Prostate gland (tissue), 2 donors: Measurements from ENCODE around the gene HMOX2. TPM values are rescaled to one million over a fixed set of nuclear protein-coding genes. Genes with fewer than 3 reads are reported as not detected.

Experiments
- DNase-seq: peaks from one replicate; pipeline ENCODE4 v3.0.0-alpha.2; 2019; ENCODE audit warnings: low spot score
- H3K27ac ChIP-seq, 2 donors: fragments of 200-600 bp; sonication (generic); 2 replicates each; pipeline ENCODE4 v1.5.1; 2017 to 2019
- H3K27me3 ChIP-seq: fragments of 200-600 bp; sonication (generic); replicated peaks from 2 replicates; pipeline ENCODE4 v1.5.1; 2019; ENCODE audit not compliant: insufficient read depth
- H3K36me3 ChIP-seq, 2 donors: fragments of 200-600 bp; sonication (generic); 1 replicate in 1 of 2; 2 replicates in 1 of 2; pipeline versions ENCODE4 v1.5.1 to v1.8.1; 2017 to 2019
- H3K4me1 ChIP-seq: fragments of 200-600 bp; sonication (generic); replicated peaks from 2 replicates; pipeline ENCODE4 v1.5.1; 2019
- H3K4me3 ChIP-seq, 2 donors: fragments of 200-600 bp; sonication (generic); 2 replicates each; pipeline ENCODE4 v1.5.1; 2017 to 2019
- H3K9me3 ChIP-seq: fragments of 200-600 bp; sonication (generic); 2 replicates; pipeline ENCODE4 v1.5.1; 2017
- POLR2A ChIP-seq: fragments of 450-650 bp; IDR thresholded peaks from one replicate; pipeline ENCODE4 v1.6.1; 2016; ENCODE audit warnings: antibody characterized with exemption, mild to moderate bottlenecking
- POLR2AphosphoS5 ChIP-seq: sonication (generic); formaldehyde crosslinking; IDR thresholded peaks from one replicate; pipeline ENCODE4 v1.6.1; 2017; ENCODE audit warnings: antibody characterized with exemption
- WGBS: methylation state at CpG from one replicate; pipeline ENCODE4 v1.1.5; 2018; 5-methylcytosine and 5-hydroxymethylcytosine counted together
- intact Hi-C: fragments of 100-400 bp; cut with DNase I; formaldehyde crosslinking; loops from one replicate; pipeline ENCODE4 v1.14.2; 2022
- total RNA-seq, 2 donors: library from RNA; depleted of rRNA; stranded (reverse); fragments of >200 nt; gene quantifications; one replicate each; pipeline ENCODE4 v1.1.0, GENCODE V29; 2016
- TF ChIP-seq, protein P1 (sequence below), 4 experiments: fragments of 200-600 bp in 2 of 4; fragments of 450-650 bp in 2 of 4; sonication (generic) in 2 of 4; IDR thresholded peaks; 1 replicate in 3 of 4; 2 replicates in 1 of 4; pipeline ENCODE4 v1.5.1; 2016 to 2019; ENCODE audit warnings: antibody characterized with exemption in 4 of 4, mild to moderate bottlenecking in 2 of 4, moderate library complexity in 2 of 4

The HMOX2 gene
- total RNA-seq, 2 donors from 2014 or later, result 39.9 to 70.8 TPM

DNA sequence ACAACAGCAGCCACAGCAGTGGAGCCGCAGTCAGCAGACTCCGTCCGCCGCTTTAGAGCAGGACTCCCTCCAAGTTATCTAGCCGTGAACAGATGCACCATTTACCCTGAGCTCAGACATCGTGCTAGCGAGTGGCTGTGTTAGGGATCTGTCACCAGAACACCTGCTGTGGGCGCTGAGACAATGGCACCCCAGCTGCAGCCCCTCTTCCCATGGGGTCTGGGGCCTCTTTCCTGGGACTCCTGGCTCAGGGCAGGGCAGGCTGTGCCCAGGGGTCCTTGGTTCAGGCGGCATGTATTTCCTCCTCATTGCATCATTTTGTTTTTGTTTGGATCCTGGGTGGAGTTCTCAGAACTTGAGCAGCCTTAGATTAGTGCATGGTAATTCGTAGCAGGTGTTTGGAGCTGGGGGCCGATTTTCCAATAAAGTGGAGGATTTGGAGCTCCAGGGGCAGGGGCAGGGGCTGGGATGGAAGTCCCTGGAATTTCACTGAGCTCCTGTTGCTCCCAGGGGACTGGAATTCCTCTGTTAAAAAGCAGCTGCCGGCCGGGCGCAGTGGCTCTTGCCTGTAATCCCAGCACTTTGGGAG lies 25.2 kb upstream of the HMOX2 start:
- no peak for DNase-seq
- Histone ChIP-seq H3K27me3 (no peaks in the 10 kb centered on the region), H3K9me3 (no peaks in the 10 kb centered on the region), H3K4me1 (no peaks in the 10 kb centered on the region), H3K27ac (no peak overlapping the region), H3K4me3 (no peak overlapping the region), H3K36me3 (peaks cover 11 to 46% of the 10 kb centered on the region in 2 donors)
- WGBS, result 90% methylated on average over 14 of the region's 14 CpGs
- TF ChIP-seq POLR2A, result no peak
- TF ChIP-seq POLR2AphosphoS5, result no peak
- TF ChIP-seq, protein P1, sequence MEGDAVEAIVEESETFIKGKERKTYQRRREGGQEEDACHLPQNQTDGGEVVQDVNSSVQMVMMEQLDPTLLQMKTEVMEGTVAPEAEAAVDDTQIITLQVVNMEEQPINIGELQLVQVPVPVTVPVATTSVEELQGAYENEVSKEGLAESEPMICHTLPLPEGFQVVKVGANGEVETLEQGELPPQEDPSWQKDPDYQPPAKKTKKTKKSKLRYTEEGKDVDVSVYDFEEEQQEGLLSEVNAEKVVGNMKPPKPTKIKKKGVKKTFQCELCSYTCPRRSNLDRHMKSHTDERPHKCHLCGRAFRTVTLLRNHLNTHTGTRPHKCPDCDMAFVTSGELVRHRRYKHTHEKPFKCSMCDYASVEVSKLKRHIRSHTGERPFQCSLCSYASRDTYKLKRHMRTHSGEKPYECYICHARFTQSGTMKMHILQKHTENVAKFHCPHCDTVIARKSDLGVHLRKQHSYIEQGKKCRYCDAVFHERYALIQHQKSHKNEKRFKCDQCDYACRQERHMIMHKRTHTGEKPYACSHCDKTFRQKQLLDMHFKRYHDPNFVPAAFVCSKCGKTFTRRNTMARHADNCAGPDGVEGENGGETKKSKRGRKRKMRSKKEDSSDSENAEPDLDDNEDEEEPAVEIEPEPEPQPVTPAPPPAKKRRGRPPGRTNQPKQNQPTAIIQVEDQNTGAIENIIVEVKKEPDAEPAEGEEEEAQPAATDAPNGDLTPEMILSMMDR (IDR thresholded peaks at IDR 0.05), result no peak
- intact Hi-C loops, result no loop called here

DNA sequence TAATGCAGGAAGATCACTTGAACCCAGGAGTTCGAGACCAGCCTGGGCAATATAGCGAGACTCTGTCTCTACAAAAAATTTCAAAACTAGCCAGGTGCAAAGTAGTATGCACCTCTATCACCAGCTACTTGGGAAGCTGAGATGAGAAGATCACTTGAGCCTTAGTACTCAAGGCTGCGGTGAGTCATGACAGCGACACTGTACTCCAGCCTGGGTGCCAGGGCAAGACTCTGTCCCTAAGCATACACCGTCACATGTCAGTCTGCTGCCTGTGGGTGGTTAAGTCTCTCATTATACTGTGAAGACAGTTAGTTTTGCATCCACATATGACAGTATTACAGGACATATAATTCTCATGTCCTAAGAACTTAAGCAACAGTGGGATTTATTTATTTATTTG lies 23.5 kb upstream of the HMOX2 start:
- intact Hi-C loops, result no loop called here
- Histone ChIP-seq H3K4me1 (no peaks in the 10 kb centered on the region), H3K36me3 (peaks cover 6 to 47% of the 10 kb centered on the region in 2 donors), H3K27ac (no peak overlapping the region), H3K9me3 (no peaks in the 10 kb centered on the region), H3K4me3 (no peak overlapping the region), H3K27me3 (no peaks in the 10 kb centered on the region)
- DNase-seq, result no peak
- TF ChIP-seq POLR2AphosphoS5 (no peak), POLR2A (no peak)
- TF ChIP-seq, protein P1 (IDR thresholded peaks at IDR 0.05), result no peak
- WGBS, result 99% methylated on average over 5 of the region's 5 CpGs

DNA sequence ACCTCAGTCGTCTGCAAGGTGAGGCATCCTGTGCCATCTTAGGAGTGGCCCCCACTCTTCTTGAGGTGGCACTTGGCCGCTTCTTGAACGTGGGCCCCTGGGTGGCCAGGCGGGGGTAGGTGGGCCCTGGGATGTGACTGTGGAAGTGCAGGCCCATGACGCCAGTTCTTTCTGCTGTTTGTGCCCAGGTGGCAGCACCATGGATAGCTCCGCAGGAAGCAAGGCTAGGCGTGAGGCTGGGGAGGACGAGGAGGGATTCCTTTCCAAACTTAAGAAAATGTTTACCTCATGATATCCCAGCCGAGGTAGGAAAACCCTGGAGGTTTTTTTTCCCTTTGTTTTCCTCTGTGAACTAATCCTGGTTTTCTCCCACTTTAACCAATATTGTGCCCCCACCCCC lies 21.6 kb upstream of the HMOX2 start:
- Histone ChIP-seq H3K4me3 (no peak overlapping the region), H3K27me3 (no peaks in the 10 kb centered on the region), H3K27ac (no peak overlapping the region), H3K4me1 (no peaks in the 10 kb centered on the region), H3K9me3 (no peaks in the 10 kb centered on the region), H3K36me3 (peaks cover 6 to 37% of the 10 kb centered on the region in 2 donors)
- 68% methylated on average over 9 of the region's 9 CpGs for WGBS
- no peak for DNase-seq
- intact Hi-C loops, result no loop called here
- TF ChIP-seq, protein P1 (IDR thresholded peaks at IDR 0.05), result no peak
- no peak for TF ChIP-seq POLR2A
- no peak for TF ChIP-seq POLR2AphosphoS5

DNA sequence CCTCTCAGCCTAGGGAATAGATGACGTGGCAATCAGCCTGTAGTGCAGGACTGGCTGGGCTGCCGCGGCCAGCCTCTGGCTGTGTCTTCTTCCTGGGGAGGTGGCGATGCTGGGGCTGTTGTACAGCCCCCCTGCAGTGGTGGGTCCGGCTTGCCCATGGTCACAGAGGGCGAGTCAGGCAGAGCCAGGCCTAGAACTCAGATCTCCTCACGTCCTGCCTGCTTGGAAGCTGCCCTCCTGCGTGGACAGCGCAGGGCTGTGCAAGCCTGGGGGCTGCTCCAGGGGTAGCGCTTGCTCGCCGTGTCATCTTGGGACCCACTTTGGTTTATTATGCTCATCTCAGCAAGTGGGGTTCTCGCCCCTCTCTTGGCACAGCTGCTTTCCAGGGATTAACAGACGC lies 21.1 kb upstream of the HMOX2 start:
- no peaks in the 10 kb centered on the region for H3K9me3 ChIP-seq
- H3K36me3 ChIP-seq, result peaks cover 6 to 34% of the 10 kb centered on the region in 2 donors
- TF ChIP-seq POLR2AphosphoS5 (no peak), POLR2A (no peak)
- TF ChIP-seq, protein P1 (IDR thresholded peaks at IDR 0.05), result no peak
- WGBS, result 87% methylated on average over 14 of the region's 14 CpGs
- H3K4me1 ChIP-seq, result no peaks in the 10 kb centered on the region
- no peak overlapping the region for H3K27ac ChIP-seq
- no peaks in the 10 kb centered on the region for H3K27me3 ChIP-seq
- no peak overlapping the region for H3K4me3 ChIP-seq
- intact Hi-C loops, result no loop called here
- no peak for DNase-seq

DNA sequence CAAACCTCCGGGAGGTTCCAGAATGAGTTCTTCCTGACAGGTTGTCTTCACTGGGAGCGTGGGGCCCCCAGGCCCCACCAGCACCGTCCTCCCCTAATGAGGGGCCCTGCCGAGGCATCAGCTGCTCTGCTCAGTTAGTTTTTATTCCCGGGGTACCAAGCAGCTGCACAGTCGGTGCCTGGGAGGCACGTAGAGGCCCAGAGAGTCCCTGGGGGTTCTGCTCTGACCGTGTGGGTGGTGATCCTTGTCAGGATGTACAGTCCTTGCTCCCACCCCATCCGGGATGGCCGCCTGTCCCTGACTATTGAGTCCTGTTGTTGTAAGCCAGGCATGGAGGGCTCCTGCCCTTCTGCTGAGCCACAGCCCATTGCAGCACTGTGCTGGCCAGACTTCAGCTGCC lies 20.2 kb upstream of the HMOX2 start:
- Histone ChIP-seq H3K4me3 (no peak overlapping the region), H3K27ac (no peak overlapping the region), H3K4me1 (no peaks in the 10 kb centered on the region), H3K9me3 (no peaks in the 10 kb centered on the region), H3K36me3 (peaks cover under 1 to 25% of the 10 kb centered on the region in 2 donors), H3K27me3 (no peaks in the 10 kb centered on the region)
- TF ChIP-seq POLR2AphosphoS5 (no peak), POLR2A (no peak)
- TF ChIP-seq, protein P1 (IDR thresholded peaks at IDR 0.05), result no peak
- intact Hi-C loops, result no loop called here
- WGBS, result 82% methylated on average over 10 of the region's 10 CpGs
- no peak for DNase-seq
